ENCODE results near the gene CUX1. TPM values are rescaled to one million over a fixed set of nuclear protein-coding genes. Genes with fewer than 3 reads are reported as not detected.
A peak's percentile ranks its signal among the peaks of the same experiment; 100 is the strongest.

The CUX1 gene
- total RNA-seq, 4 donors from 2014 or later: 58.2 to 295 (median 76.9) TPM

DNA sequence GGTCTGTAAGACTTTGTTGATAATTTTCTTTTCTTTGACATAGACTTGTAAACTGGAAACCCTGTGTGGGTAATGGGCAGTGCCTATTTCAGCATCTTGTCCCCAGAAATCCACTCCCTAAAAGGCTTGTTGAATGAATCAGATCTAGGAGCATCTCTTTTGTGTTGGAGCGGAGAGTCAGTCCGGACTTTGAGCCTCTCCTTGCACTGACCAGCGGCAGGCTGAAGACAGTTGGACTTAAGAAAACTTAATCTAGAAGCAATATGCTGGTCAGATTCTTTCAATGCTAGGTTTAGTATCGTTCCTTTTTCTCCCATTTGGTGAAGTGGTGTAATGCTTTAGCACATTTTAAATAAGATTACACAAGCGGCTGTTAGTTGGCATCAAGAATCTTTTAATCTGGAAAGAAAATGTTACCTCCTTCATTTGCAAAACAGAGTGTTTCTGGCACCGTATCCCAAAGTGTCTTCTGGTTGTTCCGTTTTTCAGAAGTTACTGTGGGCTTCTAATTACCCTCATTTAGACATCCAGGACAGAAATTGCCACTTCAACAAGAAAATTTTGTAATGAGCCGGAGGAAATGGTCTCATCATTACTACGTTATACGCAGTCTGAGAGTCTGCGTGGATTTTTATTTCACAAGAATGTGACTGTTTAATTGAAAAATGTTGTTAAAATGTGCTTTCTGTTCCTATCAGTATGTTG lies 74.7 kb downstream of the CUX1 start:
- peaks cover 0 to 5% of the 10 kb centered on the region in 2 donors for H3K4me1 ChIP-seq
- no peak for DNase-seq

DNA sequence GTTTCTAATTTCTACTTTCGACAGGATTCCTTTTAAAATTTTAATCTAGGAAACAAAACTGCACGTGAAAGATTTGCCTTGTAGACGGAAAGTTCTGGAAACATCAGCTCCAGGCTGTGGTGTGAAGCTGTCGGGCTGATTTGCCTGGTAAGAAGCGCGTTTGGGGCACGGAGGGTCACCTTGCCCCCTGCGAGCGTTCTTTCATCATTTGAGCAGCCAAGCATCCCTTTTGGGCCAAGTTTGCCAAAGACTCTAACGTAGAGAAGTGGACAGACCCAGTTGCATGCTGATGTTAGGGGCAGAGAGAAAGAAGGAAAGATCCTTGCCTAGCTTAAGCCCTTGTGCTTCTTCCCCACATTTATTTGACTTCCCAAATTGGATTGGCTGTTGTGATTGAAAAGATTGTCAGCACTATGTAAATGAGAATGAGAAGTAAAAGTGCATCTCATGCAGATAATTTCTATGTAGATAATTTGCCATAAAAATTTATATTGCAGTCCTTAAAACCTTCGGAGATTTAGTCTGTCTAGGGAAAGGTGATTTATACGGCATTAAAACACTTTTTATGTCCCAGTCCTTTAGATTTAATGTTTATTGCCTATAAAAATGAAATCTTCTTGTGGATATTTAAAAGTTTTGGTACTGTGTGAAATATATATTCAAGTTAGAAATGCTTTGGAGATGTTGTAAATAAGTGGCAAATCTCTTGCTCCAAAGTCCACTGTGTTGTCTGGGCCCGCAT lies 76.1 kb downstream of the CUX1 start:
- intact Hi-C loops (cut with DNase I; ENCODE audit: low total_unique reads): no loop called here
- Histone ChIP-seq H3K4me3 (no peak overlapping the region), H3K27me3 (no peaks in the 10 kb centered on the region), H3K9me3 (no peaks in the 10 kb centered on the region), H3K27ac (peak overlapping the region; percentile 88 to 90), H3K4me1 (peaks cover 0 to 5% of the 10 kb centered on the region in 2 donors), H3K36me3 (no peaks in the 10 kb centered on the region)
- no peak for DNase-seq
- no peak for TF ChIP-seq POLR2A (IDR thresholded peaks at IDR 0.05)

More for the DNA sequence above, 74.7 kb downstream of the CUX1 start:
- Histone ChIP-seq H3K4me3 (no peak overlapping the region), H3K9me3 (no peaks in the 10 kb centered on the region), H3K36me3 (no peaks in the 10 kb centered on the region), H3K27me3 (no peaks in the 10 kb centered on the region), H3K27ac (peak overlapping the region; percentile 88 to 90)
- TF ChIP-seq POLR2A (IDR thresholded peaks at IDR 0.05): no peak
- TF ChIP-seq, protein P1, sequence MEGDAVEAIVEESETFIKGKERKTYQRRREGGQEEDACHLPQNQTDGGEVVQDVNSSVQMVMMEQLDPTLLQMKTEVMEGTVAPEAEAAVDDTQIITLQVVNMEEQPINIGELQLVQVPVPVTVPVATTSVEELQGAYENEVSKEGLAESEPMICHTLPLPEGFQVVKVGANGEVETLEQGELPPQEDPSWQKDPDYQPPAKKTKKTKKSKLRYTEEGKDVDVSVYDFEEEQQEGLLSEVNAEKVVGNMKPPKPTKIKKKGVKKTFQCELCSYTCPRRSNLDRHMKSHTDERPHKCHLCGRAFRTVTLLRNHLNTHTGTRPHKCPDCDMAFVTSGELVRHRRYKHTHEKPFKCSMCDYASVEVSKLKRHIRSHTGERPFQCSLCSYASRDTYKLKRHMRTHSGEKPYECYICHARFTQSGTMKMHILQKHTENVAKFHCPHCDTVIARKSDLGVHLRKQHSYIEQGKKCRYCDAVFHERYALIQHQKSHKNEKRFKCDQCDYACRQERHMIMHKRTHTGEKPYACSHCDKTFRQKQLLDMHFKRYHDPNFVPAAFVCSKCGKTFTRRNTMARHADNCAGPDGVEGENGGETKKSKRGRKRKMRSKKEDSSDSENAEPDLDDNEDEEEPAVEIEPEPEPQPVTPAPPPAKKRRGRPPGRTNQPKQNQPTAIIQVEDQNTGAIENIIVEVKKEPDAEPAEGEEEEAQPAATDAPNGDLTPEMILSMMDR (IDR thresholded peaks at IDR 0.05): no peak
- intact Hi-C loops (cut with DNase I; ENCODE audit: low total_unique reads): no loop called here

DNA sequence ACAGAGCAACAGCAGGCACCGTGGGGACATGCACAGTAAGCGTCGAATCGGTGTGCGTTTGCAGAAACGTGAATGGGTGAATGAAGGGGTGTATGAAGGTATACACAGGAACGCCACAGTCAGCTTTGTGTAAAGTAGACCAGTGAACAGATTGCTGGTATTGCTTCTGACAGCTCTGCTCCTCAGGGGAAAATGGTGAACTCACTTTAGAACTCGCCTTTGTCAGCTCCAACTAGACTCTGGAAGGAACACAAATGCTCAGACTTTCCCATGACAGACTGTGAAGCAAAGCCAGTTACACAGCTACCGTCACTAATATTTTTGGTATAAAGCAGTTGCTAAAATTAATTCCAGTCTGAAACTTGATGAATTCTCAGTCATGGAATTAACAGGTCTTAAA lies 78.9 kb downstream of the CUX1 start:
- Histone ChIP-seq H3K27me3 (no peaks in the 10 kb centered on the region), H3K36me3 (no peaks in the 10 kb centered on the region), H3K27ac (peak overlapping the region; percentile 88 to 90), H3K4me3 (no peak overlapping the region), H3K4me1 (peaks cover 0 to 8% of the 10 kb centered on the region in 2 donors), H3K9me3 (no peaks in the 10 kb centered on the region)
- intact Hi-C loops (cut with DNase I; ENCODE audit: low total_unique reads): no loop called here
- no peak for TF ChIP-seq POLR2A (IDR thresholded peaks at IDR 0.05)
- TF ChIP-seq, protein P1 (IDR thresholded peaks at IDR 0.05): no peak
- no peak for DNase-seq

DNA sequence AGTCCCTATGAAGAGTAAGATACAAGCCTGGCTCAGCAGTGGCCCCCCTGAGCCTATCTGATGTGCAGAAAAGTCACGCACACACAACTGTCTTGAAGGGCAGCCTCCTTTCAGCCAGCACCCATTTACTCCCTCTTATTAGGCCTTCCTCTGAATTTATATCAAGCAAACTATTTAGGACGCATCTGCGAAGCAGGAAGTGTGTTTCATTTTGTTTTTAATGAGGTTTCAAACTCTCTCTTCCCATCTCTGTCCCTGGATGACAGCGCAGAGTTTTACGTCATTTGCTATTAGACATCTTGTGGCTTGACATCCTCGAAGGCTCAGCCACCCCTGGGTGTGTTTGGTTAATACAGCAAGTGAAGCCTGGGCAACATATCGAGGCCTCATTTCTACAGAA lies 79.5 kb downstream of the CUX1 start:
- Histone ChIP-seq H3K4me1 (peaks cover under 1 to 3% of the 10 kb centered on the region in 2 donors), H3K36me3 (no peaks in the 10 kb centered on the region), H3K4me3 (no peak overlapping the region), H3K27ac (peak overlapping the region; percentile 88 to 90), H3K9me3 (no peaks in the 10 kb centered on the region), H3K27me3 (no peaks in the 10 kb centered on the region)
- TF ChIP-seq, protein P1 (IDR thresholded peaks at IDR 0.05): no peak
- no peak for TF ChIP-seq POLR2A (IDR thresholded peaks at IDR 0.05)
- DNase-seq: no peak
- intact Hi-C loops (cut with DNase I; ENCODE audit: low total_unique reads): no loop called here

DNA sequence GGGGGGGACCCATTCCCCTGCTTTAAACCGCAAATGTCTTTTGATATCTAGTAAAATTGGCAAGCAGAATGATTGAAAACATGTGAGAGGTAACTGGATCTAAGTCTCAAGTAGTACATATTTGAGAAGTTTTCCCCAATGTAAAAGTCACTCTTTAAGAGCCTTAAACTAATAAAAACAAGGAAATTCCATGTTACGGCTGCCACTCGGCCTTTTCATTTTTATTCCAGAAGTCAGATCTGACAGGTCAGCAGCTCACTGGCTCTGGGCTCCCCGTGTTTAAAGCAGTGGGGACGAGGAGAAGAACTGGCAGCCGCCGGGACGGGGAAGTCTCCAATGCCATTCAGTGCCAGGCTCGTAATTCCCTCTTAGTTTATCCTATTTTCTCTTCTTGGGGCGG lies 80.7 kb downstream of the CUX1 start:
- no peaks in the 10 kb centered on the region for H3K9me3 ChIP-seq
- intact Hi-C loops (cut with DNase I; ENCODE audit: low total_unique reads): no loop called here
- peaks cover 3 to 5% of the 10 kb centered on the region in 2 donors for H3K4me1 ChIP-seq
- peak overlapping the region; percentile 88 to 90 for H3K27ac ChIP-seq
- TF ChIP-seq, protein P1 (IDR thresholded peaks at IDR 0.05): no peak
- TF ChIP-seq POLR2A (IDR thresholded peaks at IDR 0.05): no peak
- no peaks in the 10 kb centered on the region for H3K36me3 ChIP-seq
- no peak for DNase-seq
- H3K4me3 ChIP-seq: peak overlapping the region in 1 of 2 donors; percentile 9
- H3K27me3 ChIP-seq: no peaks in the 10 kb centered on the region

Measured in uterus (tissue), 4 donors.